SIG-M5 treated with dmso at 0.1 percent for 504 hours (cell line): ENCODE data around the gene BNC2.
"Not testable (repeated sequence)": the region's sequence is repeated elsewhere in the genome, so short reads cannot be mapped to it uniquely, and the experiment has no call there.

Source experiments
- DNase-seq: peaks from one replicate; lab custom pipeline; 2025; ENCODE audit not compliant: unreplicated experiment; lab: John Stamatoyannopoulos, UW

The BNC2 gene

DNA sequence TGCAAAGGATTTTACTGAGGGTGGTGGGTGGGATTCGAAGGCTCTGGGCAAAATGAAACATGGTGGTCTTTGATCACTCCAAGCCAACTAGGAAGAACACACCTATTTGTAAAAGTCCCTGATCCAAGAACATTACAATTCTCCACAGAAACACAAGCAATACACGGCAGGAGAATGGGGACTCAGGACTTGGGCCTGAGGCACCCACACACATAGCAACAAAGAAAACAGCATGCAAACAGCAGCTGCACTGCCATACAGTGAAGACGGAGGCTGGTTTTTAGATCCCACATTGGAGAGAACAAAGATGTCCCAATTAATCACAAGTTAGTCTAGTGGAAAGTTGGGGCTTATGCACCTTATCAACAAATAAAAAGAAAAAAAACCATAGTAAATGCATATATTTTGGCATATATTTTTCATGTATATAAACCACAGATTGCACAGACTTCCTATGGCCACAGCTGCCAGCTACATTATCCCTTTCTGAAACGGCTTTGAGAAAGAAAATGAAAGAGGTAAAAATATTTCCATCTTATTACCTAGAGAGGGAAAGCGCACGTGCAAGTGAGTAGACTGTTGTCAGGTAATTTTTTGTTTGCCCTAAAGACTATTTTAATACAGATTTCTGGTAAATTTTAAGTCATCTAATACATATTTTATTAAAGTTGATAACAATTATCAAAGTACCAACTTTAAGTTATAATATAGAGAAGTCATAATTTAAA is 410.9 kb downstream of the BNC2 start:
- no peak for DNase-seq

GRCh38 chr9:16458696-16459420 is 411.6 kb downstream of the BNC2 start:
- no peak for DNase-seq

- DNase-seq = no peak
Measured at GRCh38 chr9:16455842-16456241, 414.6 kb downstream of the BNC2 start.

DNA sequence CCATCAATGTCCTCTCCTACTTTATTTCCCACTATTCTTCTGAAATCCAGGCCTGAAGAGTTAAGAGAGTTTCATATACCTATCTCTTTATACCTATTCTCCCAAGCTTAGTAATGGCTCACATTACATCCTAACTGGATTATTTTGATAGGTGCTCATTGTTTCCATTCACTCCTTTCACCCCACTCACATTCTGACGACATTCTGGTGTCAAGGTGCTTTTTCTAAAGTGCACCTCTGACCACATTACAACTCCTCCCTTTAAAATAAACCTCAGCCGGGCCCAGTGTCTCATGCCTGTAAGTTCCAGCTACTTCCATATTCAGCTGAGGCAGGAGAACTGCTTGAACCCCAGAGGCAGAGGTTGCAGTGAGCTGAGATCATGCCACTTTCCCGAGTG is 417.1 kb downstream of the BNC2 start:
- no peak for DNase-seq

DNA sequence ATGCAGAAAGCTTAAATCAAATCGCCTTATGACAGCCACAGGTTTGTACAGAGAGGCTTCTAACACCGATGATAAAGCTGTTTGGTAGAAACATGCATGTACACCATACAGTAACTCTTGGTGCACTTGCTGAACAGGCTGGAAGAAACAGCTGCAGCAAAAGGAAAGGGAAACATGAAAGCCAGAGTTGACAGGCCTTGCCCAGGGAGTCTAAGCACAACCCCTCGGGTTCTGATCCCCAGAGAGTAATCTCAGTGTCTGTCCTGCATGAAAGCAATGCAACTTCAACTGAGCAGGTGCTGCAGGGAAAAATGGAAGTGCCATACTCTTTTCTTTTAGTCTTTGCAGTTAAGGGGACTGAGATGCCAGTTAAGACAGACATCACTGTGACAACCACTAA is 419.9 kb downstream of the BNC2 start:
- DNase-seq = no peak

DNA sequence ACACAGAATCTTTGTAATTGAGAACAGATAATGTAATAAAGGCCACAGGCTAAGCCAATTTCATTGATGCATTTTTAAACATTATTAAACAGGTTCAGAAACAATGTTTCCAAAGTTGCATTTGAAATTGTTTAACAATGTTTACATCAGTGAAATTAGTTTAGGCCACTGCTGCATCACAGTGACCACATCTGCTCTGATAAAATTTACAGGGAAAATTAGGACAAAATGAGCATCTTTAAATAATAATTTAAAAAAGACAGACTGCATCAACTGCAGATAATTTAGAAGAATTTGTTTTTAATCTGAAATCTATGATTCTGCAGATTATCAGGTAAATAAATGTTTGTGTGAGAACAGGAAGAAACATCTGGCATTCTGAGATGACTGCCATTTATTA is 420.4 kb downstream of the BNC2 start:
- DNase-seq = no peak

DNA sequence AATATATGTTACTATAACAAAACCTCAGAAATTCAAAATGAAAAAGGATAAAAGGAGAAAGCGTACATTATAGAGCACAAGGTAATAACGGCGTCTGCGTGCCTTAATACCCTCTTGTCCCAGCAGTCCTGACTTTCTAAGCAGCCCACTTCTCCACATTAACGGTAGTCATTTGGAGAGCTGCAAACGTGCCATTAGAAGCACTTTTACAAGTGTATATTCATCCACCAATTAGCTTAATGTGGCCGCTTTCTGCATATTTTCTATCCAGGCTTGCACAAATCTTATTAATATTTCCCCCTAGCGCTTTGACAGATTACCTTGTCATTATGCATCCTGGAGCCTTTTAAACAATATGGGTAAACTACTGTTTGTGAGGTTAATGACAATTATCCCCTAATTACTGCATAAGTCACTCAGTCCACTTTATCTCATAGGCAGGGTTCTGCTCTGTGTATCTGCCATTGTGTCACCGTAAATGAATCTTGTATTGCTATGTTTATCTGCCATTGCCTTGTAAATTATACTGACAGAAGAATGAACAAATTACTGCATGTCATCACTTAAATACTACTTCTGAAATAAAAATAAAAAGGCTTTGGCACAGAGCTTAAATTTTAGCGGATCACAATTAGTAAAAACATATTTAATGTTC is 421.3 kb downstream of the BNC2 start:
- DNase-seq = no peak

- no peak for DNase-seq
Measured at GRCh38 chr9:16447946-16448345, 422.5 kb downstream of the BNC2 start.

GRCh38 chr9:16446636-16447035 is 423.8 kb downstream of the BNC2 start:
- no peak for DNase-seq

DNA sequence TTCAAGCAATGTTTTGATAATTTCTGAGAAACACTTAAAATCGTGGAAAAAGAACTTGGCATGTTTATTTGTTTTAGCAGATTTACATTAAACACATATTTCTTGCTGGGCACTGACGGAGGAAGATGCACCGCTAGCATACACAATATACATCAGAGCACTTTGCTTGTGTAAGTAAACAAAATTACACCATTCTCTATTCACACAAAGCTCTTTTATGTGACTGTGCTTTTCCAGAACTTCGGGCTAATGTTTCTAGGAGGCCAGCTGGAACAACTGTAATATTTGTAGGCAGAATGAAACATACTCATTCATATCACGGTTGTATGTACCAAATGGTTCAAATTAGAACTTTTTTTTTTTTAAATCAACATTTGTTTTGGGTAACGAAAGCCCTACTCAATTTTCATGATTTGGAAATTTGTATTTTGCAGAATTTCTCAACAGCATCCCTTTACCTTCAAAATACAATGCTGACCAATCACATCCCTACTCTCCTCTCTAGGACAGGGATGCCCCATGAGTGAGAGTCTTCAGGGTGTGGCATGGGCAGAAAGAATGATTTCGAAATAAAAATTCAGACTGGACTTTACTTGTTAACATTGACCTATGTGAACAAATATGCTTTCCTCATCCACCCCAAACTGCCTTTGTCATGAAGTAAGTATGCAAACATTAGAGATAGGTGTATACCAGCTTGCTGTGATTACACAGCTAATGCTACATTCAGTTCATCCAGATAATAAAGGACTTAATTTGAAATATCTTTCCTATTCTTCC is 425.1 kb downstream of the BNC2 start:
- no peak for DNase-seq

GRCh38 chr9:16442622-16443021 is 427.8 kb downstream of the BNC2 start:
- DNase-seq = no peak

GRCh38 chr9:16441791-16442190 is 428.7 kb downstream of the BNC2 start:
- no peak for DNase-seq

DNA sequence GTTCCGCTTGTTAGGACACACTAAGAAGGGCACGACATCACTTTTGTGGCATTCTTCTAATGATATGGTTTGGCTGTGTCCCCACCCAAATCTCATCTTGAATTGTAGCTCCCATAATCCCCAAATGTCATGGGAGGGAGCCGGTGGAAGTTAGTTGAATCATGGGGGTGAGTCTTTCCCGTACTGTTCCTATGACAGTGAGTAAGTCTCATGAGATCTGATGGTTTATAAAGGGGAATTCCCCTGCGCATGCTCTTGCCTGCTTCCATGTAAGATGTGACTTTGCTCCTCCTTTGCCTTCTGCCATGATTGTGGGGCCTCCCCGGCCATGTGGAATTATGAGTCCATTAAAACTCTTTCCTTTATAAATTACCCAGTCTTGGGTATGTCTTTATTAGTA is 431.6 kb downstream of the BNC2 start:
- DNase-seq = not testable (repeated sequence)

GRCh38 chr9:16436545-16436944 is 433.9 kb downstream of the BNC2 start:
- no peak for DNase-seq

- DNase-seq = no peak
Measured at GRCh38 chr9:16434526-16434925, 435.9 kb downstream of the BNC2 start.

DNA sequence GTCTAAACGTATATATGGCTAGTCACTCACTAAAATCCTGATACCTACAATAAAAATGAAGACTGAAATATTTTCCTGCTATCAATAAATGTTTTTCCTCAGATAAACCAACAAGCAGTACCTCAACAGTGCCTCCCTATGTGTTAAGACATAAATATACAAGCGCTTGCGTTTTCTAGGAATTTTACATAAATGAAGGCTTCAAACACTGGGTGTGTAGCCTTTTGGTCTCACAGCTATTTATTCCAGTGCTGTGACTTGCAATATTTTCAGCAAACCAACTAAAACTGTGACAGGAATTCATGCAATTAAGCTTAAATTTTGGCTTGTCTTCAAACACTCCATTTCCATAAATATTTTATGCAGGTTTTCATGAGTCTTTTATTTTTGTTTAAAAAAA is 437.0 kb downstream of the BNC2 start:
- DNase-seq = no peak

DNA sequence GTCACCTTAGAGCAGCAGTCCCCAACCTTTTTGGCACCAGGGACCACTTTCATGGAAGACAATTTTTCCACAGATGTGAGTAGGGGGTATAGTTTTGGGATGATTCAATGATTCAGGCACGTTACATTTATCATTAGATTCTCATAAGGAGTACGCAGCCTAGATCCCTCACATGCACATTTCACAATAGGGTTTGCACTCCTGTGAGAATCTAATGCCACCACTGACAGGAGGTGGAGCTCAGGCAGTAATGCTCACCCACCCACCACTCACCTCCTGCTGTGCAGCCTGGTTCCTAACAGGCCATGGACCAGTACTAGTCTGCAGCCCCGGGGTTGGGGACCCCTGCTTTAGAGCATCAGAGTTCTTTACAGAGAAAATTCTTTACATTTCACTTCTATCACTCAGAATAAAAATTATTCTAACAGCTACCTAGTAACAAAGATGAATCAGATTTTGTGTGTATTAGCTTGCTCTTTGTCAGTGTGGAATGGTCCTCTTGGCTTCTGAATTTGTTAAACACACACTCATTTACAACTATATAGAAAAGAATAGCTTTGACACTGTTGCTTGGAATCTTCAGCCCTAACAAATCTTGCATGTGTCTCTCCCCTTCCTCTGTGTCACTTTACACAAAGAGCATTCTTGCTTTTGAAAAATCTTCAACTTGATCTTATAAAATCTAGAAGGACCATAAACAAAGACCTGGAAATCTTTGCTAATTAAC is 438.6 kb downstream of the BNC2 start:
- DNase-seq = no peak

DNA sequence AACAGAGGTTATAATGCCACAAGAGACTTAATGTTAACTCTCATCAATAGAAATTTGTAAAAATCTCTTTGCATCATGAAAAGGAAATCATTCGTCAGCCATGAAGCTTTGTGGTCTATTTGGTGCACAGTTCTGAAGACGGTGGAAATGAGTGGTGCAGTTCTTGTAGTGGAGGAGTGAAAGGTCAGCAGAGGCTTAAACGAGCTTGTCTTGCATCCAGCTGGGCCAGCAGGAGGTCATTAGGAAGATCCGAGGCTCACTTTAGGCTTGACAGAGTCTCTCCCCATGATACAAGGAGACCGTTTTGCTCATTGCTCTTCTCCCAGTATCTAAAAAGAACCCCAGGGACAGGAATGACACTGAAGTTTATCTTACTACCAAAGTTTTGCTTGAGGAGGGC is 440.8 kb downstream of the BNC2 start:
- DNase-seq = no peak

- DNase-seq = no peak
Measured at GRCh38 chr9:16427873-16428427, 442.5 kb downstream of the BNC2 start.

- no peak for DNase-seq
Measured at GRCh38 chr9:16426716-16427115, 443.8 kb downstream of the BNC2 start.
